Endothelial cell of umbilical vein (primary cell): Measurements from ENCODE around the gene CNIH2. TPM values are rescaled to one million over a fixed set of nuclear protein-coding genes. Genes with fewer than 3 reads are reported as not detected.

Experiments
- BruUV-seq: library from RNA; stranded (reverse); fragments of 400-500 nt; replicated peaks from 2 replicates; lab custom pipeline; 2021; lab: Mats Ljungman, UMichigan
- CTCF ChIA-PET: fragments of 300-600, 350-600 bp; sonication (Branson Sonifier 250); formaldehyde crosslinking; loops from one replicate; lab custom pipeline; 2021; ENCODE audit warnings: antibody characterized with exemption, inconsistent platforms; lab: Charles Lee
- POLR2A ChIA-PET: fragments of 300-600, 350-600 bp; sonication (Branson Sonifier 250); formaldehyde crosslinking; loops from one replicate; lab custom pipeline; 2021; ENCODE audit warnings: antibody characterized with exemption, inconsistent platforms; lab: Charles Lee
- DNase-seq: peaks from one replicate; pipeline ENCODE4 v3.0.0-alpha.2; 2011; ENCODE audit warnings: low read depth, low spot score
- FAIRE-seq: peaks from 2 replicates; lab custom pipeline; 2011; peaks lifted over from hg19 to GRCh38; lab: Jason Lieb, UNC
- H2AFZ ChIP-seq: 2 replicates; pipeline ENCODE4 v1.6.0; 2012; ENCODE audit warnings: low read depth, low read length, control low read depth, inconsistent platforms
- H3K27ac ChIP-seq: 2 replicates; pipeline ENCODE4 v1.5.1; 2011; ENCODE audit warnings: low read depth, mild to moderate bottlenecking, control low read depth, low read length, moderate library complexity; ENCODE audit not compliant: insufficient read depth
- H3K27me3 ChIP-seq, 2 experiments: 2 replicates each; pipeline versions ENCODE4 v1.6.0 to v1.6.1; 2011; ENCODE audit warnings: low read length in 2 of 2, mixed read lengths in 1 of 2; ENCODE audit not compliant: control insufficient read depth in 2 of 2, insufficient read depth in 2 of 2
- H3K36me3 ChIP-seq, 2 experiments: 2 replicates in 1 of 2; 3 replicates in 1 of 2; pipeline ENCODE4 v1.5.1; 2011; ENCODE audit warnings: low read length in 2 of 2, mild to moderate bottlenecking in 1 of 2, moderate library complexity in 1 of 2; ENCODE audit not compliant: control insufficient read depth in 2 of 2, insufficient read depth in 2 of 2; ENCODE audit errors: extremely low read depth in 1 of 2
- H3K4me1 ChIP-seq: 3 replicates; pipeline ENCODE4 v1.5.1; 2011; ENCODE audit warnings: mild to moderate bottlenecking, low read length; ENCODE audit not compliant: control insufficient read depth, insufficient read depth; ENCODE audit errors: extremely low read depth
- H3K4me2 ChIP-seq: 2 replicates; pipeline ENCODE4 v1.6.1; 2011; ENCODE audit warnings: low read length, control low read depth, mixed read lengths; ENCODE audit not compliant: insufficient read depth
- H3K4me3 ChIP-seq, 3 experiments: fragments of 200-600 bp in 1 of 3; sonication (generic), shearing (Covaris generic) in 1 of 3; replicated peaks in 1 of 3; 2 replicates each; pipeline ENCODE4 v1.5.1; 2011 to 2016; ENCODE audit warnings: control low read depth in 3 of 3, low read length in 3 of 3, mild to moderate bottlenecking in 2 of 3, inconsistent platforms in 1 of 3, low read depth in 1 of 3, moderate library complexity in 1 of 3; ENCODE audit not compliant: insufficient read depth in 1 of 3
- H3K79me2 ChIP-seq: 2 replicates; pipeline ENCODE4 v1.6.0; 2012; ENCODE audit warnings: low read length, inconsistent platforms; ENCODE audit not compliant: control insufficient read depth, insufficient read depth
- H3K9ac ChIP-seq: replicated peaks from 2 replicates; pipeline ENCODE3; 2011; ENCODE audit warnings: low read length, control low read depth; ENCODE audit not compliant: insufficient read depth; ENCODE audit errors: extremely low read depth
- H3K9me1 ChIP-seq: replicated peaks from 3 replicates; pipeline ENCODE4 v1.6.0; 2011; ENCODE audit warnings: mild to moderate bottlenecking, low read length; ENCODE audit not compliant: control insufficient read depth, insufficient read depth; ENCODE audit errors: extremely low read depth
- H3K9me3 ChIP-seq: replicated peaks from 2 replicates; pipeline ENCODE4 v1.5.1; 2012; ENCODE audit warnings: low read length, inconsistent platforms; ENCODE audit not compliant: control insufficient read depth, insufficient read depth
- H4K20me1 ChIP-seq: replicated peaks from 2 replicates; pipeline ENCODE3; 2011; ENCODE audit warnings: mild to moderate bottlenecking, low read length; ENCODE audit not compliant: control insufficient read depth, insufficient read depth; ENCODE audit errors: extremely low read depth
- CTCF ChIP-seq, 2 donors: IDR thresholded peaks; 1 replicate in 1 of 2; 2 replicates in 1 of 2; pipeline ENCODE4 v1.5.1; 2011; ENCODE audit warnings: low read length in 2 of 2, mild to moderate bottlenecking in 2 of 2, moderate library complexity in 2 of 2, control low read depth in 1 of 2, inconsistent platforms in 1 of 2, low read depth in 1 of 2; ENCODE audit not compliant: insufficient read depth in 1 of 2; ENCODE audit errors: extremely low read depth in 1 of 2
- POLR2A ChIP-seq: IDR thresholded peaks from 2 replicates; pipeline ENCODE4 v1.6.1; 2012; ENCODE audit warnings: low read depth, mild to moderate bottlenecking, control low read depth, low read length
- POLR2AphosphoS5 ChIP-seq: IDR thresholded peaks from 2 replicates; pipeline ENCODE4 v1.6.1; 2012; ENCODE audit warnings: low read depth, mild to moderate bottlenecking, control low read depth, low read length, moderate library complexity; ENCODE audit not compliant: insufficient read depth
- dilution Hi-C: fragments of 300-500 bp; cut with MboI; formaldehyde crosslinking; loops from one replicate; pipeline ENCODE4 v1.15.0; 2019; ENCODE audit warnings: low sequenced_read_pairs; ENCODE audit not compliant: extremely low pct_ligation_motif_present
- intact Hi-C: fragments of 100-400 bp; cut with micrococcal nuclease; formaldehyde crosslinking; loops from one replicate; pipeline ENCODE4 v1.10.0; 2022
- polyA plus RNA-seq, 4 experiments: library from polyadenylated mRNA; depleted of rRNA in 3 of 4; stranded (reverse) in 3 of 4; unstranded in 1 of 4; fragments of >200 nt; gene quantifications; 2 replicates each; pipeline versions ENCODE4 v1.2.1 to v1.2.3, GENCODE V29; 2011 to 2012; ENCODE audit warnings: missing spikeins in 1 of 4
- total RNA-seq: library from RNA; stranded (reverse); gene quantifications from 2 replicates; pipeline ENCODE4 v1.2.3, GENCODE V29; 2021

The CNIH2 gene
- total and polyA plus RNA-seq, 2 donors (not counting 3 experiments of a cell fraction or from before 2014, with no cell fraction given): 0.46 to 1.2 TPM

GRCh38 chr11:66267379-66268243 lies 10.4 kb upstream of the CNIH2 start:
- peak in 1 of 2 donors; percentile 25 for TF ChIP-seq CTCF (IDR thresholded peaks at IDR 0.05; ENCODE audit: extremely low read depth in 1 of 2, insufficient read depth in 1 of 2, low read depth in 1 of 2, low read length in 2 of 2)
- no peak for TF ChIP-seq POLR2A
- peak; percentile 62 for TF ChIP-seq POLR2AphosphoS5
- DNase-seq (peak; percentile 91), FAIRE-seq (no peak)
- peak overlapping the region; percentile 74 for H3K27ac ChIP-seq
- no peaks in the 10 kb centered on the region for H4K20me1 ChIP-seq
- intact Hi-C loops (loop anchor here (1.0 to 2.0 kb wide), 3 partner anchors 9 to 45 kb away; partner anchors contain the start of gene YIF1A), dilution Hi-C loops (no loop called here)
- peak overlapping the region; percentile 90 for H3K9ac ChIP-seq
- H3K79me2 ChIP-seq: peaks cover 28% of the 10 kb centered on the region
- H2AFZ ChIP-seq: peak overlapping the region; percentile 58
- no peaks in the 10 kb centered on the region for H3K27me3 ChIP-seq
- H3K36me3 ChIP-seq: peaks cover 6 to 29% of the 10 kb centered on the region in 2 experiments
- H3K4me1 ChIP-seq: peaks cover 12% of the 10 kb centered on the region
- ChIA-PET CTCF (interaction anchor here (1.0 to 6.2 kb wide), 2 partner anchors 14 to 379 kb away, joined by 3 to 53 read pairs; partner anchors contain the start of gene FIBP), POLR2A (interaction anchor here (1.6 kb wide), 2 partner anchors 9 to 21 kb away, joined by 5 to 12 read pairs; partner anchors contain the start of gene YIF1A)
- H3K9me1 ChIP-seq: no peaks in the 10 kb centered on the region
- no peaks in the 10 kb centered on the region for H3K9me3 ChIP-seq
- TSS peak; percentile 69 for BruUV-seq
- peak overlapping the region; percentile 93 for H3K4me2 ChIP-seq
- H3K4me3 ChIP-seq: peak overlapping the region; percentile 27 to 64 (median 46)
